Thoracic aorta endothelial cell (primary cell): Measurements from ENCODE around the gene PCDHGA9. TPM values are rescaled to one million over a fixed set of nuclear protein-coding genes. Genes with fewer than 3 reads are reported as not detected.

Source experiments
- total RNA-seq: library from RNA; depleted of rRNA; stranded (reverse); fragments of >200 nt; gene quantifications from 2 replicates; pipeline ENCODE4 v1.2.3, GENCODE V29; 2012

PCDHGA9 gene
- total RNA-seq, 1 donor, result 4.6 TPM

GRCh38 chr5:141430332-141431113 is 27.9 kb downstream of the PCDHGA9 start, which contains the start of gene PCDHGA12:
TSS of gene PCDHGA12 (plus strand) at chr5:141430507. CDS start at chr5:141430760, 253 bp downstream.

Other genes with a start within 250 kb of the PCDHGA9 start
- gene PCDHB7, start 230.1 kb upstream of the PCDHGA9 start, total RNA-seq, result 0.22 and 0.40 TPM in 2 replicates
- gene PCDHB8, start 225.0 kb upstream of the PCDHGA9 start, total RNA-seq, result 0.07 and 0.13 TPM in 2 replicates
- gene PCDHB16, start 220.4 kb upstream of the PCDHGA9 start, total RNA-seq, result 0.07 and 0.13 TPM in 2 replicates
- 0.13 and 0.14 TPM in 2 replicates for gene PCDHB9, start 215.6 kb upstream of the PCDHGA9 start, total RNA-seq
- gene PCDHB10, start 210.4 kb upstream of the PCDHGA9 start, total RNA-seq, result 0.22 and 0.66 TPM in 2 replicates
- 0.07 and 0.27 TPM in 2 replicates for gene PCDHB11, start 203.2 kb upstream of the PCDHGA9 start, total RNA-seq
- gene PCDHB12, start 194.1 kb upstream of the PCDHGA9 start, total RNA-seq, result 0.07 and 0.27 TPM in 2 replicates
- gene PCDHB13, start 188.9 kb upstream of the PCDHGA9 start, total RNA-seq, result 0.22 and 0.66 TPM in 2 replicates
- 0.14 and 0.53 TPM in 2 replicates for gene PCDHB14, start 179.4 kb upstream of the PCDHGA9 start, total RNA-seq
- 0.14 and 0.66 TPM in 2 replicates for gene PCDHB15, start 157.4 kb upstream of the PCDHGA9 start, total RNA-seq
- 0.27 and 0.50 TPM in 2 replicates for gene SLC25A2, start 98.7 kb upstream of the PCDHGA9 start, total RNA-seq
- gene TAF7, start 82.0 kb upstream of the PCDHGA9 start, total RNA-seq, result 62.1 and 70.6 TPM in 2 replicates
- gene PCDHGA1, start 72.3 kb upstream of the PCDHGA9 start, total RNA-seq, result 0.22 and 0.40 TPM in 2 replicates
- 1.1 and 1.2 TPM in 2 replicates for gene PCDHGA2, start 64.0 kb upstream of the PCDHGA9 start, total RNA-seq
- 0.65 and 0.93 TPM in 2 replicates for gene PCDHGA3, start 58.9 kb upstream of the PCDHGA9 start, total RNA-seq
- gene PCDHGB1, start 52.7 kb upstream of the PCDHGA9 start, total RNA-seq, result 0.50 and 0.66 TPM in 2 replicates
- gene PCDHGA4, start 47.8 kb upstream of the PCDHGA9 start, total RNA-seq, result 2.2 and 5.2 TPM in 2 replicates
- 1.3 and 2.0 TPM in 2 replicates for gene PCDHGB2, start 42.8 kb upstream of the PCDHGA9 start, total RNA-seq
- 0.72 and 1.1 TPM in 2 replicates for gene PCDHGA5, start 38.6 kb upstream of the PCDHGA9 start, total RNA-seq
- 1.4 and 2.9 TPM in 2 replicates for gene PCDHGB3, start 32.5 kb upstream of the PCDHGA9 start, total RNA-seq
- 2.1 and 2.9 TPM in 2 replicates for gene PCDHGA6, start 28.9 kb upstream of the PCDHGA9 start, total RNA-seq
- gene PCDHGA7, start 20.0 kb upstream of the PCDHGA9 start, total RNA-seq, result 0.65 and 2.0 TPM in 2 replicates
- 5.6 and 9.7 TPM in 2 replicates for gene PCDHGB4, start 15.1 kb upstream of the PCDHGA9 start, total RNA-seq
- 0.72 and 1.6 TPM in 2 replicates for gene PCDHGA8, start 10.1 kb upstream of the PCDHGA9 start, total RNA-seq
- 9.1 and 13.4 TPM in 2 replicates for gene PCDHGB5, start 4.8 kb upstream of the PCDHGA9 start, total RNA-seq
- gene PCDHGB6, start 5.2 kb downstream of the PCDHGA9 start, total RNA-seq, result 2.9 and 3.3 TPM in 2 replicates
- 4.7 and 5.5 TPM in 2 replicates for gene PCDHGA10, start 10.2 kb downstream of the PCDHGA9 start, total RNA-seq
- 9.4 and 9.8 TPM in 2 replicates for gene PCDHGB7, start 14.9 kb downstream of the PCDHGA9 start, total RNA-seq
- gene PCDHGA11, start 18.3 kb downstream of the PCDHGA9 start, total RNA-seq, result 12.5 and 13.6 TPM in 2 replicates
- gene PCDHGA12, start 27.7 kb downstream of the PCDHGA9 start, total RNA-seq, result 10.8 and 12.6 TPM in 2 replicates
- gene PCDHGC3, start 73.2 kb downstream of the PCDHGA9 start, total RNA-seq, result 13.3 and 19.6 TPM in 2 replicates
- gene PCDHGC4, start 82.3 kb downstream of the PCDHGA9 start, total RNA-seq, result 1.3 and 1.9 TPM in 2 replicates
- 1.1 and 1.3 TPM in 2 replicates for gene PCDHGC5, start 86.3 kb downstream of the PCDHGA9 start, total RNA-seq
- gene DIAPH1, start 216.2 kb downstream of the PCDHGA9 start, total RNA-seq, result 45.7 and 62.2 TPM in 2 replicates
- gene HDAC3, start 234.1 kb downstream of the PCDHGA9 start, total RNA-seq, result 43.4 and 44.0 TPM in 2 replicates
- 3.1 and 3.7 TPM in 2 replicates for gene RELL2, start 234.2 kb downstream of the PCDHGA9 start, total RNA-seq
- 25.8 and 26.2 TPM in 2 replicates for gene FCHSD1, start 248.6 kb downstream of the PCDHGA9 start, total RNA-seq